Measurements from ENCODE around the gene CAPSL.

GRCh38 chr5:35870605-35871004, 67.8 kb downstream of the CAPSL start:
- TF ChIP-seq CTCF (IDR thresholded peaks at IDR 0.05) (no peak), POLR2A (IDR thresholded peaks at IDR 0.05) (no peak)
